ENCODE measurements around the gene WWC1.

- TF ChIP-seq CTCF (IDR thresholded peaks at IDR 0.05 in 2 of 3, conservative IDR thresholded peaks at IDR 0.05 in 1 of 3; ENCODE audit: borderline replicate concordance in 1 of 3, insufficient read depth in 1 of 3, low read depth in 2 of 3, low read length in 2 of 3) (no peak), POLR2A (IDR thresholded peaks at IDR 0.05; ENCODE audit: borderline replicate concordance, extremely low read depth, insufficient read depth, insufficient read length) (no peak), ELF1 (IDR thresholded peaks at IDR 0.05; ENCODE audit: borderline replicate concordance, low read depth) (no peak), MAX (IDR thresholded peaks at IDR 0.05) (no peak), POLR2AphosphoS5 (IDR thresholded peaks at IDR 0.05; ENCODE audit: low read depth, low read length) (no peak), RAD21 (IDR thresholded peaks at IDR 0.05; ENCODE audit: low read depth) (no peak), TCF7L2 (IDR thresholded peaks at IDR 0.05; ENCODE audit: borderline replicate concordance, extremely low read depth, insufficient read depth, insufficient read length) (no peak), SP1 (IDR thresholded peaks at IDR 0.05; ENCODE audit: low read depth) (no peak), SIN3A (IDR thresholded peaks at IDR 0.05; ENCODE audit: low read depth) (no peak), ATF3 (IDR thresholded peaks at IDR 0.05) (no peak), ZNF274 (IDR thresholded peaks at IDR 0.05; ENCODE audit: low read depth, low read length) (no peak), REST (IDR thresholded peaks at IDR 0.05; ENCODE audit: low read depth) (no peak), EZH2 (IDR thresholded peaks at IDR 0.05) (no peak), JUND (IDR thresholded peaks at IDR 0.05) (no peak)
Observed at GRCh38 chr5:168305281-168305680, 13.8 kb downstream of the WWC1 start.
